Measurements from ENCODE around the gene FGF21. TPM values are rescaled to one million over a fixed set of nuclear protein-coding genes. Genes with fewer than 3 reads are reported as not detected.
"Not testable (repeated sequence)": the region's sequence is repeated elsewhere in the genome, so short reads cannot be mapped to it uniquely, and the experiment has no call there.

FGF21 gene
- total and polyA plus RNA-seq, 2 donors (not counting 1 experiment from before 2014, with no cell fraction given) = not detected

DNA sequence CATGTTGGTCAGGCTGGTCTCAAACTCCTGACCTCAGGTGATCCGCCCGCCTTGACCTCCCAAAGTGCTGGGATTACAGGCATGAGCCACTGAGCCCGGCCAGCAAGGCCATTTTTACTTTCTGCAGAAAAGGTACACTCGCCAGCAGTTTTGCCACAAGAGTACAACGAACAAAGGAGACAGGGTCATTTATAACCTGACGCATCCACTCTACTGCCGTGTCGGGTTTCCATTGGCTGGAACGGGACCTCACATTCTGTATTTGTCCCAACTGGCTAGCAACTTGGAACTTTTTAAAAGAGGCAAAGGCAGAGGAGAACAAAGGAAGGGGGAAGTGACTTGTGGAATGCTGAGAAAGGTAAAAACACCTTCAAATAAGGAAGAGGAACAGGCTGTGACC is 32.0 kb downstream of the FGF21 start:
- DNase-seq (ENCODE audit: low read depth in 2 of 2); H3K9me3 ChIP-seq (ENCODE audit: control insufficient read depth, insufficient read depth, low read depth, low read length); H3K9ac ChIP-seq (ENCODE audit: insufficient read depth, low read length); H3K27me3 ChIP-seq (ENCODE audit: control insufficient read depth, insufficient read depth, low read length); H3K36me3 ChIP-seq (ENCODE audit: control insufficient read depth, insufficient read depth, low read length); H3K27ac ChIP-seq (ENCODE audit: insufficient read depth, low read length); H4K20me1 ChIP-seq (ENCODE audit: control insufficient read depth, extremely low read depth, insufficient read depth, low read length); H3K4me2 ChIP-seq (ENCODE audit: extremely low read depth, insufficient read depth, low read length); H3K4me3 ChIP-seq (replicated peaks in 1 of 4; ENCODE audit: control extremely low read depth in 1 of 4, insufficient read depth in 1 of 4, low read depth in 3 of 4, low read length in 4 of 4); H2AFZ ChIP-seq (ENCODE audit: low read length); H3K4me1 ChIP-seq (ENCODE audit: control insufficient read depth, extremely low read depth, insufficient read depth, low read length); H3K79me2 ChIP-seq (ENCODE audit: control insufficient read depth, insufficient read depth, low read length): not testable (repeated sequence)

GRCh38 chr19:48793271-48793670 is 37.9 kb downstream of the FGF21 start:
- DNase-seq (ENCODE audit: low read depth in 2 of 2) = no peak
- Histone ChIP-seq H3K27me3 (ENCODE audit: control insufficient read depth, insufficient read depth, low read length) (no peaks in the 10 kb centered on the region), H3K27ac (ENCODE audit: insufficient read depth, low read length) (no peak overlapping the region), H2AFZ (ENCODE audit: low read length) (no peak overlapping the region), H3K9ac (ENCODE audit: insufficient read depth, low read length) (no peak overlapping the region), H3K9me3 (ENCODE audit: control insufficient read depth, insufficient read depth, low read depth, low read length) (no peaks in the 10 kb centered on the region), H3K36me3 (ENCODE audit: control insufficient read depth, insufficient read depth, low read length) (no peaks in the 10 kb centered on the region), H4K20me1 (ENCODE audit: control insufficient read depth, extremely low read depth, insufficient read depth, low read length) (no peaks in the 10 kb centered on the region), H3K4me1 (ENCODE audit: control insufficient read depth, extremely low read depth, insufficient read depth, low read length) (peaks cover 3% of the 10 kb centered on the region), H3K4me3 (replicated peaks in 1 of 4; ENCODE audit: control extremely low read depth in 1 of 4, insufficient read depth in 1 of 4, low read depth in 3 of 4, low read length in 4 of 4) (no peak overlapping the region), H3K4me2 (ENCODE audit: extremely low read depth, insufficient read depth, low read length) (no peak overlapping the region), H3K79me2 (ENCODE audit: control insufficient read depth, insufficient read depth, low read length) (no peaks in the 10 kb centered on the region)
- no peak for TF ChIP-seq EZH2 (IDR thresholded peaks at IDR 0.05; ENCODE audit: low read length, missing control alignments)
- TF ChIP-seq CTCF (conservative IDR thresholded peaks at IDR 0.05 in 1 of 2, IDR thresholded peaks at IDR 0.05 in 1 of 2; ENCODE audit: low read depth in 1 of 2, low read length in 2 of 2) = no peak

DNA sequence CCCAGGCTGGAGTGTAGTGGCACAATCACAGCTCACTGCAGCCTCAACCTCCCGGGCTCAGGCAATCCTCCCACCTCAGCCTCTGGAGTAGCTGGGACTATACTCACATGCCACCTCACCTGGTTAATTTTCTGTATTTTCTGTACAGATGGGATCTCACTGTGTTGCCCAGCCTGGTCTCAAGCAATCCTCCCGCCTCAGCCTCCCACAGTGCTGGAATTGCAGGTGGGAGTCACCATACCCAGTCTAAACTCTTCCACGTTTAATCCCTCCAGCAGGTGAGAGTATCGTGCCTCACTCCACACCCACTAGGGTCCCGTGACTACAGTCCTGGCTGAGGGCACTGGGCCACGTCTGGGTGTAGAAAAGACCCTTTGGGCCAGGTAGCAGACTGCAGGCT is 39.0 kb downstream of the FGF21 start:
- Histone ChIP-seq H4K20me1 (ENCODE audit: control insufficient read depth, extremely low read depth, insufficient read depth, low read length) (no peaks in the 10 kb centered on the region), H3K4me2 (ENCODE audit: extremely low read depth, insufficient read depth, low read length) (no peak overlapping the region), H3K79me2 (ENCODE audit: control insufficient read depth, insufficient read depth, low read length) (no peaks in the 10 kb centered on the region), H3K36me3 (ENCODE audit: control insufficient read depth, insufficient read depth, low read length) (peaks cover under 1% of the 10 kb centered on the region), H3K4me3 (replicated peaks in 1 of 4; ENCODE audit: control extremely low read depth in 1 of 4, insufficient read depth in 1 of 4, low read depth in 3 of 4, low read length in 4 of 4) (no peak overlapping the region), H3K9me3 (ENCODE audit: control insufficient read depth, insufficient read depth, low read depth, low read length) (no peaks in the 10 kb centered on the region), H3K27me3 (ENCODE audit: control insufficient read depth, insufficient read depth, low read length) (no peaks in the 10 kb centered on the region), H3K4me1 (ENCODE audit: control insufficient read depth, extremely low read depth, insufficient read depth, low read length) (peaks cover 3% of the 10 kb centered on the region), H2AFZ (ENCODE audit: low read length) (no peak overlapping the region), H3K27ac (ENCODE audit: insufficient read depth, low read length) (no peak overlapping the region), H3K9ac (ENCODE audit: insufficient read depth, low read length) (no peak overlapping the region)
- TF ChIP-seq EZH2 (IDR thresholded peaks at IDR 0.05; ENCODE audit: low read length, missing control alignments) (no peak), CTCF (conservative IDR thresholded peaks at IDR 0.05 in 1 of 2, IDR thresholded peaks at IDR 0.05 in 1 of 2; ENCODE audit: low read depth in 1 of 2, low read length in 2 of 2) (no peak)
- no peak for DNase-seq (ENCODE audit: low read depth in 2 of 2)
